Neural cell (in vitro differentiated cells): ENCODE measurements around the gene MXI1. TPM values are rescaled to one million over a fixed set of nuclear protein-coding genes. Genes with fewer than 3 reads are reported as not detected.
"Not testable (repeated sequence)": the region's sequence is repeated elsewhere in the genome, so short reads cannot be mapped to it uniquely, and the experiment has no call there.

Source experiments
- H2AFZ ChIP-seq: fragments of 200-600, 300-800 bp; sonication (generic), shearing (Covaris generic); 2 replicates; pipeline ENCODE4 v1.6.0; 2014; ENCODE audit warnings: low read depth, mild to moderate bottlenecking, antibody characterized with exemption, low read length, moderate library complexity
- H3F3A ChIP-seq: fragments of 200-600 bp; shearing (Covaris generic); 2 replicates; pipeline ENCODE4 v1.6.1; 2016; ENCODE audit warnings: mild to moderate bottlenecking, moderate library complexity, mixed read lengths, antibody characterized with exemption, low read length; ENCODE audit not compliant: insufficient read depth, poor library complexity, severe bottlenecking
- H3K27ac ChIP-seq: fragments of 200-600, 300-800 bp; sonication (generic), shearing (Covaris generic); 2 replicates; pipeline ENCODE4 v1.5.1; 2014; ENCODE audit warnings: mild to moderate bottlenecking, low read length, moderate library complexity
- H3K27me3 ChIP-seq: fragments of 300-800, 200-600 bp; sonication (generic), shearing (Covaris generic); 2 replicates; pipeline ENCODE4 v1.6.0; 2014; ENCODE audit warnings: mild to moderate bottlenecking, low read depth, low read length, moderate library complexity; ENCODE audit not compliant: insufficient read depth
- H3K36me3 ChIP-seq: fragments of 300-800, 200-600 bp; sonication (generic), shearing (Covaris generic); 2 replicates; pipeline ENCODE4 v1.5.1; 2014; ENCODE audit warnings: mild to moderate bottlenecking, antibody characterized with exemption, low read length, moderate library complexity; ENCODE audit not compliant: insufficient read depth
- H3K4me2 ChIP-seq: fragments of 300-800, 200-600 bp; sonication (generic), shearing (Covaris generic); 2 replicates; pipeline ENCODE4 v1.6.0; 2014; ENCODE audit warnings: mild to moderate bottlenecking, low read length
- H3K4me3 ChIP-seq: fragments of 300-800, 200-600 bp; sonication (generic), shearing (Covaris generic); 2 replicates; pipeline ENCODE4 v1.5.1; 2014; ENCODE audit warnings: mild to moderate bottlenecking, low read length, moderate library complexity
- H3K79me2 ChIP-seq: fragments of 200-600 bp; shearing (Covaris generic); replicated peaks from 2 replicates; pipeline ENCODE4 v1.6.0; 2014; ENCODE audit warnings: mild to moderate bottlenecking, low read length, moderate library complexity; ENCODE audit not compliant: insufficient read depth
- H3K9ac ChIP-seq: fragments of 300-800, 200-600 bp; sonication (generic), shearing (Covaris generic); 2 replicates; pipeline ENCODE4 v1.6.1; 2016; ENCODE audit warnings: mild to moderate bottlenecking, low read length, mixed read lengths
- H3K9me2 ChIP-seq: fragments of 200-600 bp; shearing (Covaris generic); 2 replicates; pipeline ENCODE4 v1.6.1; 2016; ENCODE audit warnings: mild to moderate bottlenecking, low read length, mixed read lengths; ENCODE audit not compliant: insufficient read depth
- H3K9me3 ChIP-seq: fragments of 200-600, 300-800 bp; sonication (generic), shearing (Covaris generic); 2 replicates; pipeline ENCODE4 v1.6.1; 2016; ENCODE audit warnings: mild to moderate bottlenecking, mixed run types, low read length, moderate library complexity, mixed read lengths
- H4K20me1 ChIP-seq: fragments of 200-600 bp; shearing (Covaris generic); 2 replicates; pipeline ENCODE4 v1.6.1; 2016; ENCODE audit warnings: mild to moderate bottlenecking, mixed run types; ENCODE audit not compliant: insufficient read depth
- CTCF ChIP-seq: fragments of 450-650 bp; IDR thresholded peaks from 2 replicates; pipeline ENCODE4 v1.5.1; 2014; ENCODE audit warnings: antibody characterized with exemption, mild to moderate bottlenecking, moderate library complexity; ENCODE audit not compliant: poor library complexity, severe bottlenecking
- EP300 ChIP-seq: fragments of 450-650 bp; conservative IDR thresholded peaks from 2 replicates; pipeline ENCODE4 v1.6.1; 2014; ENCODE audit warnings: antibody characterized with exemption, mild to moderate bottlenecking, moderate library complexity; ENCODE audit not compliant: poor library complexity, severe bottlenecking
- POLR2AphosphoS5 ChIP-seq: IDR thresholded peaks from 2 replicates; pipeline ENCODE4 v1.6.1; 2012
- RAD21 ChIP-seq: fragments of 450-650 bp; conservative IDR thresholded peaks from 2 replicates; pipeline ENCODE4 v1.6.1; 2014; ENCODE audit warnings: antibody characterized with exemption, mild to moderate bottlenecking, moderate library complexity
- REST ChIP-seq: IDR thresholded peaks from 2 replicates; pipeline ENCODE4 v1.6.1; 2012; ENCODE audit warnings: borderline replicate concordance
- SMC3 ChIP-seq: fragments of 450-650 bp; conservative IDR thresholded peaks from 2 replicates; pipeline ENCODE4 v1.6.1; 2014; ENCODE audit warnings: antibody characterized with exemption, mild to moderate bottlenecking, moderate library complexity; ENCODE audit not compliant: poor library complexity
- TAF1 ChIP-seq: IDR thresholded peaks from 2 replicates; pipeline ENCODE4 v1.6.1; 2012; ENCODE audit warnings: low read depth
- polyA plus RNA-seq: library from polyadenylated mRNA; depleted of rRNA; stranded (reverse); fragments of >200 nt; gene quantifications from 2 replicates; pipeline ENCODE4 v1.2.3, GENCODE V29; 2014

MXI1 gene
- polyA plus RNA-seq, 1 donor from 2014 or later, result 69.5 TPM

GRCh38 chr10:110249489-110249888 is 42.1 kb downstream of the MXI1 start:
- not testable (repeated sequence) for H3K4me3 ChIP-seq, H3K27ac ChIP-seq, H3K9me2 ChIP-seq, H3K9ac ChIP-seq, H2AFZ ChIP-seq, H3K9me3 ChIP-seq, H3K4me2 ChIP-seq, H3F3A ChIP-seq, H3K27me3 ChIP-seq, H3K36me3 ChIP-seq, H4K20me1 ChIP-seq, H3K79me2 ChIP-seq

- not testable (repeated sequence) for H3F3A ChIP-seq, H3K36me3 ChIP-seq, H3K27ac ChIP-seq, H3K79me2 ChIP-seq, H3K9me2 ChIP-seq, H3K9me3 ChIP-seq, H3K27me3 ChIP-seq, H3K9ac ChIP-seq, H2AFZ ChIP-seq, H3K4me3 ChIP-seq, H3K4me2 ChIP-seq, H4K20me1 ChIP-seq
Observed at GRCh38 chr10:110251392-110251791, 44.0 kb downstream of the MXI1 start.

- TF ChIP-seq CTCF, result no peak
- TF ChIP-seq REST, result no peak
- TF ChIP-seq TAF1, result no peak
- no peak for TF ChIP-seq EP300
- no peak overlapping the region for H3K27ac ChIP-seq
- H3K36me3 ChIP-seq, result peaks cover 4% of the 10 kb centered on the region
Observed at GRCh38 chr10:110252151-110252550, 44.7 kb downstream of the MXI1 start.

GRCh38 chr10:110254467-110254866 is 47.1 kb downstream of the MXI1 start:
- Histone ChIP-seq H4K20me1 (no peaks in the 10 kb centered on the region), H3K27me3 (no peaks in the 10 kb centered on the region), H3K79me2 (peaks cover 6% of the 10 kb centered on the region), H3K27ac (no peak overlapping the region), H2AFZ (no peak overlapping the region), H3K9me3 (no peaks in the 10 kb centered on the region), H3K4me2 (no peak overlapping the region), H3F3A (no peaks in the 10 kb centered on the region), H3K4me3 (no peak overlapping the region), H3K9ac (no peak overlapping the region), H3K9me2 (no peaks in the 10 kb centered on the region), H3K36me3 (peaks cover 4% of the 10 kb centered on the region)
- TF ChIP-seq TAF1 (no peak), REST (no peak), SMC3 (no peak), CTCF (no peak), POLR2AphosphoS5 (no peak), RAD21 (no peak)

More at GRCh38 chr10:110252151-110252550, 44.7 kb downstream of the MXI1 start:
- Histone ChIP-seq H3K9me3 (no peaks in the 10 kb centered on the region), H3K4me3 (no peak overlapping the region), H3F3A (no peaks in the 10 kb centered on the region), H3K9me2 (no peaks in the 10 kb centered on the region), H2AFZ (no peak overlapping the region), H3K9ac (no peak overlapping the region), H3K27me3 (no peaks in the 10 kb centered on the region), H3K4me2 (no peak overlapping the region), H3K79me2 (peaks cover 6% of the 10 kb centered on the region), H4K20me1 (no peaks in the 10 kb centered on the region)
